ENCODE results near the gene RNF26.

Gene RNF26

GRCh38 chr11:119336744-119337469 is 2.6 kb downstream of the RNF26 start:
- DNase-seq = no peak

GRCh38 chr11:119337581-119338317 is 3.4 kb downstream of the RNF26 start:
- DNase-seq = no peak

- DNase-seq = peak; percentile 61 to 77
Measured at GRCh38 chr11:119338318-119338890, 4.1 kb downstream of the RNF26 start.

GRCh38 chr11:119338965-119339588 is 4.8 kb downstream of the RNF26 start:
- no peak for DNase-seq

GRCh38 chr11:119339589-119340334 is 5.4 kb downstream of the RNF26 start:
- peak; percentile 19 to 32 for DNase-seq

- DNase-seq = no peak
Measured at GRCh38 chr11:119340335-119341221, 6.3 kb downstream of the RNF26 start, which contains the start of gene C1QTNF5. Gene C1QTNF5, minus strand, starts transcription at chr11:119340883. Its CDS starts 486 bp downstream, at chr11:119340397.

GRCh38 chr11:119341222-119342022 is 7.1 kb downstream of the RNF26 start:
- DNase-seq = no peak

GRCh38 chr11:119342023-119342300 is 7.6 kb downstream of the RNF26 start:
- no peak for DNase-seq

- DNase-seq = no peak
Measured at GRCh38 chr11:119342362-119343130, 8.2 kb downstream of the RNF26 start.

- DNase-seq = no peak
Measured at GRCh38 chr11:119343726-119344125, 9.4 kb downstream of the RNF26 start.

GRCh38 chr11:119344291-119345010 is 10.1 kb downstream of the RNF26 start:
- DNase-seq = no peak

GRCh38 chr11:119345685-119346084 is 11.4 kb downstream of the RNF26 start:
- DNase-seq = no peak

- DNase-seq = no peak
Measured at GRCh38 chr11:119346605-119347004, 12.3 kb downstream of the RNF26 start, which contains the start of gene MFRP. Gene MFRP, minus strand, starts transcription at chr11:119346705. Its CDS starts 192 bp downstream, at chr11:119346513.

GRCh38 chr11:119347242-119347641 is 12.9 kb downstream of the RNF26 start:
- no peak for DNase-seq

GRCh38 chr11:119347940-119348605 is 13.7 kb downstream of the RNF26 start:
- DNase-seq = no peak

- no peak for DNase-seq
Measured at GRCh38 chr11:119350302-119350701, 16.0 kb downstream of the RNF26 start.

- DNase-seq = no peak
Measured at GRCh38 chr11:119351232-119351631, 16.9 kb downstream of the RNF26 start.

GRCh38 chr11:119352857-119353260 is 18.5 kb downstream of the RNF26 start:
- no peak for DNase-seq
